NCI-H2081 treated with DMSO at 0.1 percent for 48 hours (cell line): ENCODE measurements around the gene ZSCAN20.

ENCODE experiments used
- DNase-seq: peaks from one replicate; lab custom pipeline; 2025; lab: John Stamatoyannopoulos, UW

ZSCAN20 gene

DNA sequence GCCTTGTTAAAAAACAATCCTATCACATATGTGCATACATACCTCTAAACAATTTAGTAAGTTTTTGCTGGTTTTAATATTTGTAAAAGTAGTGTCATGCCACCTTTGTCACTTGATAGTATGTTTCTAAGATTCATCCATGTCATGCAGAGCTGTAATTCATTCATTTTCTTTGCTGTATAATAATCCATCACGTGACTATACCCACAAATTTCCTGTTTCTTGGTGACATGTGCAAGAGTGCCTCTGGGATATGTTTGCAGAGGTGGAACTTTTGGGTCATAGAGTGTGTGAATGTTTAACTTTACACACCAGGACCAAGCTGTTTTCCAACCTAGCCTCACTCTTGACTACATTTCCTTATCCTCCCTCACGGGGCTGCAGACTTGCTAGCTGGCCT, 62.9 kb downstream of the ZSCAN20 start:
- DNase-seq: no peak

DNA sequence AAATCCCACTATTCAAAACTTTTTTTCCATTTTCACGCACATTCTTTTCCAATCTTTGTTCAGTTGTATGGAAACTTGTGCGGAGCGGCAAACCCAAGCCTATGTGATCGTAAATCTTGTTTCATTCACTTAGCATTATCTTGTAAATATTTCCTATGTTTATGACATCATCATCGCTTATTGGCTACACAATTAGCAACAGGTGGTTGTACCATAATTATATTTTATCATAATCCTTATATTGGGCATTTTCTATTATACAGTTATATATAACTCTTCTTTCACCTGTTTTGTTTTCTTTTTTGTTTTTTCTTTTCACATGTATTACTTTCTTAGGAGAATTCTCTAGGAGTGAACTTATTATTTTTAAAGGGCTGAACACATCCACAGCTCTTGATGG, 65.4 kb downstream of the ZSCAN20 start:
- DNase-seq: no peak

DNA sequence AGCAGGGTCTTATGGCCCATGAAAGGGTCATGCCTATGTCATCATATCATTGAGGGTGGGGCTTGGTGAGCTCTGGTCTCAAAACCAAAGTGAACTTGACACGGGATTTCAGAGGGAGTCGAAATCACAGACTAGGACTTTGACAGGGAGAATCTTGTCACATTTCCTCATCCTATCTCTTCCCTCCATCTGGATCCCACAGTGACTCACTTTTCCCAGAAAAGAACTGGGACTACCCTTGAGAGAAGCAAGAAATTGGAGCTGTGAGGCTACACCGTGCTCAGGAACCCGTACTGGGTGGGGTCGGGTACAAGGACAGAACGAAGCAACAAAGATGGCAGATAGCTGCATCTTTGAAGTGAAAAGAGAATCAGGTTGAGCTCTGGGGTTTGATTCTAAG, 69.5 kb downstream of the ZSCAN20 start:
- DNase-seq: no peak
